HG03432 (cell line): ENCODE data around the gene CDC25A.

Experiments
- ATAC-seq: cut with Tn5 transposase; IDR thresholded peaks from one replicate; pipeline ENCODE4 v1.9.1; 2021; ENCODE audit warnings: mild to moderate bottlenecking, moderate library complexity; ENCODE audit not compliant: unreplicated experiment

The CDC25A gene

DNA sequence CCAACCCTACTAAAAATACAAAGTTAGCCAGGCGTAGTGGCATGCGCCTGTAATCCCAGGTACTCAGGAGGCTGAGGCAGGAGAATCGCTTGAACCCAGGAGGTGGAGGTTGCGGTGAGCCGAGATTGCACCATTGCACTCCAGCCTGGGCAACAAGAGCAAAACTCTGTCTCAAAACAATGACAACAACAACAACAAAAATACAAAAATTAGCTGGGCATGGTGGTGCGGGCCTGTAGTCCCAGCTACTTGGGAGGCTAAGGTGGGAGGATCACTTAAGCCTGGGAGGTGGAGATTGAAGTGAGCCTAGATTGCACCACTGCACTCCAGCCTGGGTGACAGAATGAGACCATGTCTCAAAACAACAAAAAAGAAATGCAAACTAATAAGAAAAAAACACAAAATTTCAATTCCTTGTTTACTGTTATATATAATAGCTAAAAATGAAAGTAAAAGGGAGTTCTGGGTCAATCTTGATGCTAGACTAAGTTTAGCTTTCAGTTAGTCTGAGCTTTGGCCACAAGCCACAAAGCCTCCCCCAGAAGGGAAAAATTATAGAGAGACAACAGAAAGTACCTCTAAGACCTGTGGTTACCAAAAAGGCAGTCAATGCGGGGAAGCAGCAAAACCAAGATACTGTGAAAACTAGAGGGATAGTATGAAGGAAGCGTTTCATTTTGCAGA lies 76.0 kb downstream of the CDC25A start:
- peak; percentile 90 for ATAC-seq

DNA sequence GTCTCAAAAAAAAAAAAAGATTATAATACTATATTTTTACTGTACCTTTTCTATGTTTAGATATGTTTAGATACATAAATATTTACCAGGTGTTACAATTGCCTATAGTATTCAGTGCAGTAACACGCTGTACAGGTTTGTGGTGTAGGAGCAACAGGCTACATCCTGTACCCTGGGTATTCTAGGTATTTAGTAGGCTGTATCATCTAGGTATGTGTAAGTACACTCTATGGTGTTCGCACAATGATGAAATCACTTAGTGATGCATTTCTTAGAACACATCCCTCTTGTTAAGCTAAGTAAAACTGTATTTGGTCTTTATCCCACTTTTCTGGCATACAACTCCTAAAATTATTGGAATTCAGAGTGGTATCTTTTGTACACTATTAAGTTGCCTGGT lies 77.8 kb downstream of the CDC25A start:
- ATAC-seq = no peak

DNA sequence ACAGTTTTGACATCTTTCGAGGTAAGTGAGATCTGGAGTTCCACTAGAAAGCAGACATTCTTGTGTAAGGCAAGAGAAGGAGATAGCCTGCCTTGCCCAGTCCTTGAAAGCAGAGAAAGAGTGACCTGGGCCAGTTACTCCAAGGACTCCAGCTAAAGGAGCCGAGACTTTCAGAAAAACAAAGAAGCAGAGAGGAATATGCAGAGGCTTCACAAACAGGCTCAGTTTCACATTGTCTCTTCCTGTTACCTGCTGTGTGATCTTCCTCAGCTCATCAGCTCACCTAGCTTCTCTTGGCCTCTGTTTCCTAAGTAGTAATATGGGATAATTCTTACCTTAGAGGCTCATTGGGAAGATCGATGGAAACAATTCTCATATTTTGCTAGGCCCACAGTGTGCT lies 81.0 kb downstream of the CDC25A start:
- no peak for ATAC-seq
